ENCODE measurements around the gene IGFN1. TPM values are rescaled to one million over a fixed set of nuclear protein-coding genes. Genes with fewer than 3 reads are reported as not detected.

IGFN1 gene
- 0.45 to 0.91 TPM (median 0.64 TPM) in 5 replicates for total RNA-seq (2022; extraction: Qiagen RNA extraction; ENCODE audit: low read depth)

DNA sequence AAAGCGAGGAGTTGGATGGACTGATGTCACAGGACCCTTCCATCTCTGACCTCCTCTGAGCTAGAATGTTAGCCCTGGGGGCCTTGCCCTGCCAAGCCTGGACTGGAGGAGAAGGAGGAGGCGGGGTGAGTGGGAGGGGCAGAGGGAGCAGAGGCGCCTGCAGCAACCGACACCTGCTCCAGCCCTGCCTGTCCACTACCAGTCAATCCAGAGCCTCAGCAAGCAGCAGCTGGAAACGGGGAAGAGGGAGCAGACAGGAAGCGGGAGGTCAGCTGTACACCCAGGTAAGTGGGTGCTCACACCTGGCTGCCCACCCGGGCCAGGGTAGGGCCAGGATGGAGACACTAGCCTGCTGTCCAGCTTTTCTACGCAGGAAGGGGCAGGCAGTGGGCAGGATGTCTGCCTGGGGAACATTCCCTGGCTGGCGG is at the start of gene IGFN1:
Gene IGFN1 (plus strand): TSS at position 201 of the 428 bp plus-strand sequence. CDS start 2,470 bp downstream, outside the sequence.

DNA sequence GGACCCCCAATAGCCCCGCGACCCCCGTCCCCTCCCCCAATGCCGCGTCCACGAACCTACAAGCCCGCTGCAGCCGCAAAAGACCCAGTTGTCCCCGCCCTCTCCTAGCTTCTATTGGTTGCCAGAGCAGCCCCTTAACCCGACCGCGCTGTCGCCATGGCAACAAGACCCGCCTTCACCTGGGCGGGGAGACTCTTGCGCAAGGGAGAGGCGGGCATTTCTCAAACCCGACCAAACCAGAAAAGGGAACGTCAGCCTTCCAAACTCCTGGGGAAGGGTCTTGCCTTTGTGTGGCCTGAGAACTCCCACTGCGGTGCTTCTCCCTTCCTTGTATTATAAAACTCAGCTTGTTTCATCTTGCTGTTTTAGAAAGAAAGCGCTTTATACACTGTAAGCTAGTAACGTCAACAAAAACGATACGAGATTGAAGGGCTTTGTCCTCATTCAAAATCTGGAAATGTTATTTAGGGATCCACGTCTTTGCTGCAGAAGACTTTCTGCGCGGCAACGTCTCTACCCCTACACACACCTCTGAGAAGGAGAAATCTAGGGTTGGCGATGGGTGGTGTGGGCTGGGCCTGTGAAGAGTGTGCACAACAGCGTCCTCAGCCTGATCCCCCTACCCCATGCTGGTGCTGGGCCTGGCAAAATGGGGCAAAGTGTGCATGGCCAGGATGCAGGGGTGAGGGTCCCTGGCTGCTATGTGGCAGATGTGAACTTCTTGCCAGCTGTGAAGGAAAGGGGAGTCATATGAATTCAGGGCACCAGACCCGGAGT is 36.0 kb upstream of the IGFN1 start, which contains the start of gene TMEM9:
Gene TMEM9 (minus strand): TSS at position 86 of the 777 bp plus-strand sequence. CDS start 551 bp downstream, outside the sequence.

Other genes starting within 250 kb of the IGFN1 start
- 1.4 to 2.7 TPM (median 2.2 TPM) in 5 replicates for gene KIF21B, start 167.1 kb upstream of the IGFN1 start, total RNA-seq (2022; extraction: Qiagen RNA extraction; ENCODE audit: low read depth)
- gene CACNA1S, start 78.4 kb upstream of the IGFN1 start, total RNA-seq (2022; extraction: Qiagen RNA extraction; ENCODE audit: low read depth), result not detected in 5 replicates
- gene ASCL5, start 63.6 kb upstream of the IGFN1 start, total RNA-seq (2022; extraction: Qiagen RNA extraction; ENCODE audit: low read depth), result 0.09 to 0.23 TPM (median 0.10 TPM) in 4 of 5 replicates, not detected in the other
- 77.3 to 90.1 TPM (median 89.8 TPM) in 5 replicates for gene TMEM9, start 36.4 kb upstream of the IGFN1 start, total RNA-seq (2022; extraction: Qiagen RNA extraction; ENCODE audit: low read depth)
- 0.02 to 0.07 TPM (median 0.05 TPM) in 4 of 5 replicates, not detected in the other for gene PKP1, start 92.7 kb downstream of the IGFN1 start, total RNA-seq (2022; extraction: Qiagen RNA extraction; ENCODE audit: low read depth)
- gene TNNT2, start 186.9 kb downstream of the IGFN1 start, total RNA-seq (2022; extraction: Qiagen RNA extraction; ENCODE audit: low read depth), result 0.13 to 0.39 TPM in 2 of 5 replicates, not detected in the others
- gene LAD1, start 208.5 kb downstream of the IGFN1 start, total RNA-seq (2022; extraction: Qiagen RNA extraction; ENCODE audit: low read depth), result 0.61 to 1.1 TPM (median 0.80 TPM) in 5 replicates
- gene TNNI1, start 230.9 kb downstream of the IGFN1 start, total RNA-seq (2022; extraction: Qiagen RNA extraction; ENCODE audit: low read depth), result not detected in 5 replicates